GM21619 (cell line): ENCODE data around the gene ADH1C.
"Not testable (repeated sequence)": the region's sequence is repeated elsewhere in the genome, so short reads cannot be mapped to it uniquely, and the experiment has no call there.

Source experiments
- ATAC-seq: cut with Tn5 transposase; IDR thresholded peaks from one replicate; pipeline ENCODE4 v1.9.1; 2021; ENCODE audit not compliant: unreplicated experiment

Gene ADH1C

GRCh38 chr4:99352602-99353537 is at the start of gene ADH1C:
ADH1C (minus strand) TSS chr4:99352746; CDS start chr4:99352675, 71 bp downstream.
- ATAC-seq = no peak

GRCh38 chr4:99400831-99401230 is 48.3 kb upstream of the ADH1C start:
- no peak for ATAC-seq

- ATAC-seq = no peak
These were observed 46.5 kb upstream of the ADH1C start for GRCh38 chr4:99399017-99399416.

- no peak for ATAC-seq
These were observed 43.2 kb upstream of the ADH1C start for GRCh38 chr4:99395595-99396364.

- no peak for ATAC-seq
These were observed 42.4 kb upstream of the ADH1C start for GRCh38 chr4:99394896-99395295.

- no peak for ATAC-seq
These were observed 37.5 kb upstream of the ADH1C start for GRCh38 chr4:99390055-99390454.

GRCh38 chr4:99389606-99390005 is 37.1 kb upstream of the ADH1C start:
- ATAC-seq = no peak

- no peak for ATAC-seq
These were observed 31.4 kb upstream of the ADH1C start for GRCh38 chr4:99383833-99384392.

GRCh38 chr4:99383399-99383798 is 30.9 kb upstream of the ADH1C start:
- ATAC-seq = no peak

- no peak for ATAC-seq
These were observed 30.3 kb upstream of the ADH1C start for GRCh38 chr4:99382745-99383360.

- no peak for ATAC-seq
These were observed 29.1 kb upstream of the ADH1C start for GRCh38 chr4:99381588-99382175.

- no peak for ATAC-seq
These were observed 27.0 kb upstream of the ADH1C start for GRCh38 chr4:99379571-99379970.

GRCh38 chr4:99378876-99379275 is 26.3 kb upstream of the ADH1C start:
- no peak for ATAC-seq

GRCh38 chr4:99377341-99377740 is 24.8 kb upstream of the ADH1C start:
- not testable (repeated sequence) for ATAC-seq

GRCh38 chr4:99372464-99372863 is 19.9 kb upstream of the ADH1C start:
- not testable (repeated sequence) for ATAC-seq

- ATAC-seq = not testable (repeated sequence)
These were observed 15.3 kb upstream of the ADH1C start for GRCh38 chr4:99367817-99368216.

- ATAC-seq = no peak
These were observed 13.9 kb upstream of the ADH1C start for GRCh38 chr4:99366491-99366890.

- no peak for ATAC-seq
These were observed 10.2 kb upstream of the ADH1C start for GRCh38 chr4:99362768-99363167.

GRCh38 chr4:99361899-99362275 is 9.3 kb upstream of the ADH1C start:
- ATAC-seq = no peak

- ATAC-seq = no peak
These were observed 8.8 kb upstream of the ADH1C start for GRCh38 chr4:99361268-99361898.
